Measurements from ENCODE around the gene HDDC3. TPM values are rescaled to one million over a fixed set of nuclear protein-coding genes. Genes with fewer than 3 reads are reported as not detected.
A peak's percentile ranks its signal among the peaks of the same experiment; 100 is the strongest.

The HDDC3 gene
- total RNA-seq: 8.6 TPM

- FAIRE-seq (no peak), DNase-seq (ENCODE audit: low spot score in 2 of 2) (peak; percentile 86 to 87)
These were observed at the start of gene HDDC3 for GRCh38 chr15:90931828-90932659. Gene HDDC3 (minus strand): TSS chr15:90932549. CDS start chr15:90932540, 9 bp downstream.

DNA sequence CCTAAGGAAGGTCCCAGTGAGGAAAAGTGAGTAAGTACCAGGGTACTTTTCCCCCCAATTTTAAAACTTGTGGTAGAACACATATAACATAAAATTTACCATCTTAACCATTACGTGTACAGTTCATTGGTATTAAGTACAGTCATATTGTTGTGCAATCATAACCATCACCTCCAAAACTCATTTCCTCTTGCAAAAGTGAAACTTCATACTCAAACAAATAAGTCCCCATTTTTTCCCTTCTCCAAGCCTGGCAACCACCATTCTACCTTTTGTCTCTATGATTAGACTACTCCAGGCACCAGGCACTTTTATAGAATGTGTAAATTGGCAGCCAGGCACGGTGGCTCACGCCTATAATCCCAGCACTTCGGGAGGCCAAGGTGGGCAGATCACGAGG is 49.8 kb upstream of the HDDC3 start:
- DNase-seq (ENCODE audit: low spot score in 2 of 2) (no peak), FAIRE-seq (no peak)

DNA sequence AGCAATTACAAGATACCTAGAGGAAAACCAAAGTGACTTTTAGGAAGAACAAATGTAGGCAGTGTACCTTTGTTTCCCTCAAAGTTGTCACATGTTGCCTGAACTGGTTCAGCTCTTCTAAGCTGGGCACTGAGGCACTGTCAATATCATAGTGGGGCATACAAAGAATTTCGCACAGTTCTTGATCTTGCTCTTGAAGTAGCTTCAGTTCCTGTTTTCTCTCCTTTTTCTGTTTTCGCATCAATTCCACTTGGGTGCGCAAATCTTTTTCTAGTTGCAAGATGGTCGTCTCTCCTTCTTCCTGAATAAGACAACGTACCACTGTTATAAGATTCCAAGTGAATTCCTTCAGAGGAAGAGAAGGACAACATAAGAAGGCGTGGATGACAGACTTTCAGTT is 49.3 kb upstream of the HDDC3 start:
- no peak for FAIRE-seq
- DNase-seq (ENCODE audit: low spot score in 2 of 2): no peak

GRCh38 chr15:90979582-90979981 is 47.2 kb upstream of the HDDC3 start:
- FAIRE-seq (no peak), DNase-seq (ENCODE audit: low spot score in 2 of 2) (no peak)

DNA sequence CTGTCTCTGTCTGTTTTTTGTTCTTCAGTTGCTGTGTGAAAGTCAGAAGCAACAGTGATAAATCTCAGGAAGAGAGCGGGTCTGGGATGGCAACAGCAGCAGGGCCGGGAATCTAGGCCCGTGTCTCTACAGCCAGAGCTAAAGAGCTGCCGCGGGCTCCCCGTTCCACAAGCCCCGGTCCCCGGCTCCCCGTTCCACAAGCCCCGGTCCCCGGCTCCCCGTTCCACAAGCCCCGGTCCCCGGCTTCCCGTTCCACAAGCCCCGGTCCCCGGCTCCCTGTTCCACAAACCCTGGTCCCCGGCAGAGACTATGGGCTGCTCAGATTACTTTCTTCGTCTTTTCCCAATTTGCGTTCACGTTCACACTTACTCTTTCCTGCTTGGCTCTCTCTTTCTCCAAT is 41.9 kb upstream of the HDDC3 start:
- no peak for FAIRE-seq

GRCh38 chr15:90972133-90972532 is 39.8 kb upstream of the HDDC3 start:
- FAIRE-seq: no peak

More for the DNA sequence above, 41.9 kb upstream of the HDDC3 start:
- DNase-seq (ENCODE audit: low spot score in 2 of 2): no peak

DNA sequence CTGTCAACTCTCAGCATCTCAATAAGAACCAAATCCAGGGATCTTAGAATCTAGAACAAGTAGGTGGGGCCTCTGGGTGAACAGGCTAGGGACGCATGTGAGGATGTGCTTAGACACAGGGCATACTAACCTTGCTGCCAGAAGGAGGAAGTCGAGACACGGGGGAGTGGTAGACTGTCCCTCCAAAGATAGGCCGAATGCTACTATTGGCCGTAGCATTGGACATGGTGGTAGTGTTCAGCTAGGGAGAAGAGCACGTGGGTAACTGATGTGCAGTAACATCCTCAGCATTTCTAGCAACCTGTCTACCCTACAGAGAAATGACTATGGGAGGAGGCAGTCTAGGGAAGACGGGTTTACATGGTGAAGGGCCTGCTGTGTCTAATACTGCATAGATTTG is 37.9 kb upstream of the HDDC3 start:
- no peak for DNase-seq (ENCODE audit: low spot score in 2 of 2)
- no peak for FAIRE-seq

More at GRCh38 chr15:90972133-90972532, 39.8 kb upstream of the HDDC3 start:
- no peak for DNase-seq (ENCODE audit: low spot score in 2 of 2)

DNA sequence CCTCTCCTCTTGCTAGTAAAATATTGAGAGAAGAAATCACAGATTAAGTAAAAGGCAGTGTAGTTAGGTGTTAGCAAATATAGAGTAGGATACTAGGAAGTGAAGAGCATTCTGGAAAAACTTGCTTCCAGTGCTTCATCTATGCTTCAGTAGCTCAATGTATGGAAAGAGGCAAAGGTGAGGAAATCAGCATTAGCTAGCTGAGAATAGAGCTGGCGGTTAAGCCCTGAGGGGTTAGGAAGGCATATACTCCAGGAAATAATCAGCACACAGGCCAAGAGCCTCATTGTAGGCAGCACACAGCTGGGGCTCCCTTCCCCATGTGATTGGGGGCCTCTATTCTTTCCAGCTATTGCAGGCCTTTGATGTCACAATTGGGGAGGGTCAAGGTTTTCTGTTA is 36.1 kb upstream of the HDDC3 start:
- DNase-seq (ENCODE audit: low spot score in 2 of 2) (no peak), FAIRE-seq (no peak)

- DNase-seq (ENCODE audit: low spot score in 2 of 2) (no peak), FAIRE-seq (no peak)
These were observed 34.9 kb upstream of the HDDC3 start for GRCh38 chr15:90967206-90967605.

DNA sequence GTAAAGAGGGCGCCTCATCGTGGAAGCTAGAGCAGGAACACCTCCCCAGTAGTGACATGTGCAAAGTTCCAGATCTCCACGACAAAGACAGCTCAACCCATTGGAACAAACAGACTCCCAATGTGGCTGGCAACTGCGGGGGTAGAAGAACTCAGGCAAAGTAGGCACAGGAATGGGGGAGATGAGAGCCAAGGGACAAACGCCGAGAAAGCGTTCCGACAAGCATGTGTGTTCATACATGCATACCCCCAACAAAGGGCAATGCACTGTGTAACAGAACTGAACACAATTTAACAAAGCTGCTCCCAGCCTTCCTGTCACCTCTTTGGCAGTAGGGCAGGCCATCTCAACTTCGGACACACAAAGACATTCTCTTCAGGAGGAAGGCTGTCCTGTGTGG is 33.9 kb upstream of the HDDC3 start:
- no peak for FAIRE-seq
- no peak for DNase-seq (ENCODE audit: low spot score in 2 of 2)

DNA sequence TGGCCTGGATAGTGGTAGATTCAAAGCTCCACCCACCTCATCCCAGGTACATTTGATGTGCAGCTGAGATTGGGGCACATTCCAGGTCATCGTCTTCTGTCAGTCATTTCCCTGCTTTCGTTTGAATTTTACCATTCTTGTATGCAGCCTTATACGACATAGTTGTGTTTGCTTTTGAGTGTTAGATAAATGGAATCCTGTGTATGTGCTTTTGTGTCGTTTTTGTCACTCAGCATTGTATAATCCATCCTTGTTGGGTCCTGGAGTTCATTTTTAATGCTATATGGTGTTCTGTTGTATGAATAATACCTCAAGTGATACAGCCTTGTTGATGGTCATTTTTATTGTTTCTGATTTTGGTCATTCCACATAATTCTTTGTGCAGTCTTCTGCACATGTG is 29.7 kb upstream of the HDDC3 start:
- DNase-seq (ENCODE audit: low spot score in 2 of 2): no peak
- FAIRE-seq: no peak

DNA sequence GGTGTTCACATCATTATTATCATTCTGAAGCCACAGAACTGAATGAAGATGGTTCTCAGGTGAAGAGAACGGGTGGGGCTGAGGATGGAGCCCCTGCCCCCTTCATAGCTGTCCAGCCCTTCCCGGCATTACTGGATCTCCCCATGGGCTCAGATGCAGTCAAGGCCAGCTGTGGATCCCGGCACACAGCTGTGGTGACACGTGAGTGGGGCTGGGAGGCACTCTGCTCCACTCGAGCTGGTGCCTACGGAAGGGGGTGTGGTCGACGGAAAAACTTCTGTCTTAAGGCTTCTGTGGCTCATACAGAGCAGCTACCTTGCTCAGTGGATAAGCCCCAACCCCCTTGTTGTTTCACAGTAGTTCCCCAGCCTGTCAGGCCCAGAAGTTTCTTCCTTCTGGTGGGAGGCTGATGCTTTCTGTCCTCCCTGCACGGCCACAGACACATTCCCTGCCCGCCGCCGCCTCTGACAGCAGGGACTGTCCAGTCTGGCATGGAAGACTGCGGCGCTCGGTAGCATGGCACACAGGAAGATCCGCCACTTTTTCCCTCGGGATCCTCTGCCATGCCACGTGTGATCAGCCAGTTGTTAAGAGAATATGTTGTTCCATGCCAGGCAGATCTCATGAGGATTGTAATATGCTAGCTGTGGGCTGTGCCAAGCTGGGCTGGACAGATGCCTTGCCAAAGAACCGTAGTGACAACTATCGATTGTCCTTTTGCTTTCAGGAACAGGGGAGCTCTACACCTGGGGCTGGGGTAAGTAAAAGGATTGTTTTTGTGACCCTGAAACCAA is 28.1 kb upstream of the HDDC3 start:
- no peak for FAIRE-seq
- DNase-seq (ENCODE audit: low spot score in 2 of 2): no peak

GRCh38 chr15:90959894-90960293 is 27.5 kb upstream of the HDDC3 start:
- FAIRE-seq: no peak
- peak in 1 of 2 donors; percentile 61 for DNase-seq (ENCODE audit: low spot score in 2 of 2)

GRCh38 chr15:90959028-90959595 is 26.8 kb upstream of the HDDC3 start:
- DNase-seq (ENCODE audit: low spot score in 2 of 2) (no peak), FAIRE-seq (no peak)

- no peak for DNase-seq (ENCODE audit: low spot score in 2 of 2)
- no peak for FAIRE-seq
These were observed 25.4 kb upstream of the HDDC3 start for GRCh38 chr15:90957791-90958190.

DNA sequence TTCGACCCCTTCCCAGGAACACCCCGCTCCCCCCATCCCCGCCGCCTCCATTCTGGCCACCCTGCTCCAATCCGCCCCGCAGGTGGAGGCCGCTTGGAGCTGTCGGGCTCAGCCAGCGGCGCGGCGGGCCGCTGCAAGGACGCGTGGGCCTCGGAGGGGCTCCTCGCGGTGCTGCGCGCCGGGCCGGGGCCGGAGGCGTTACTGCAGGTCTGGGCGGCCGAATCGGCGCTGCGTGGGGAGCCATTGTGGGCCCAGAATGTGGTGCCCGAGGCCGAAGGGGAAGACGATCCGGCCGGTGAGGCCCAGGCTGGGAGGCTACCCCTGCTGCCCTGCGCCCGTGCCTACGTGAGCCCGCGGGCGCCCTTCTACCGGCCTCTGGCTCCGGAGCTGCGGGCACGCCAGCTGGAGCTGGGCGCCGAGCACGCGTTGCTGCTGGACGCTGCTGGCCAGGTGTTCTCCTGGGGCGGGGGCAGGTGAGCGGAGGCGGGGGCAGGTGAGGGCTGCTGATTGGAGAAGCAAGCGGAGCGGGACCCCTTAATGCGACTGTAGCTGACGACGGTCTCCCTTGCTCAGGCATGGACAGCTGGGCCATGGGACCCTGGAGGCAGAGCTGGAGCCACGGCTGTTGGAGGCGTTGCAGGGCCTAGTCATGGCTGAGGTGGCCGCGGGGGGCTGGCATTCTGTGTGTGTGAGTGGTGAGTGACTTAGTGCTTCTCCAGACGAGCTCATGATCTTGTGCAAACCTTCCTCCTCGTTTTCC is 24.9 kb upstream of the HDDC3 start:
- FAIRE-seq (no peak), DNase-seq (ENCODE audit: low spot score in 2 of 2) (peak in 1 of 2 donors; percentile 41)

DNA sequence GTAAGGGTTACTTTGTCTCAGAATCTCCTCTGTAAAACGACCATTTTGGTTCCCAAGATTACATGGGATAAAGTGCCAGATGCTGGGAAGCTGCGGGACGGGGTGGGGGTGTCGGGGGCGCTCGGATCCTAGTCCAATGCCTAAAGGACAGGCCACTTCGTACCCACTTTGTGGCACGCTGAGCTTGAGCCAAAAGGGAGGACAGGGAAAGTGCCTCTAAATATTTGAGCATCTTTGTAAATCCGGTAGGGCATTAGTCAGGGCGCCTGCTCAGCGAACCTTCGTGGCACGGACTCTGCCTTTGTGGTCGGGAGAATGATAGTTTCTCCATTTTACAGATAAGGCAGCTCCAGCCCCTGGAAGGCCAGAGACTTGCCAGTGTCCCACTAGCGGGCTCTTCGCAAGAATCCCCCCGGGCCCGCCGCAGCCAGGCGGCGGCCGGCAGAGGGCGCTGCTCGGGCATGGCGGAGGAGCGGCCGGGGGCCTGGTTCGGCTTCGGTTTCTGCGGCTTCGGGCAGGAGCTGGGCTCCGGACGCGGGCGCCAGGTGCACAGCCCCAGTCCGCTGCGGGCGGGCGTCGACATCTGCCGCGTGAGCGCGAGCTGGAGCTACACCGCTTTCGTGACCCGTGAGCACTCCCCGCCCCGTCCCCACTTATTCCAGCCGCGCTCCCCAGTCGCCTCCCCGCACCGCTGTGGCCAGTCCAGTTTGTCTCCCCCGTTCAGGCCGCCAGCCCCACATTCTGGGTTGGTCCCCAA is 24.1 kb upstream of the HDDC3 start:
- FAIRE-seq (no peak), DNase-seq (ENCODE audit: low spot score in 2 of 2) (peak; percentile 85 to 89)

DNA sequence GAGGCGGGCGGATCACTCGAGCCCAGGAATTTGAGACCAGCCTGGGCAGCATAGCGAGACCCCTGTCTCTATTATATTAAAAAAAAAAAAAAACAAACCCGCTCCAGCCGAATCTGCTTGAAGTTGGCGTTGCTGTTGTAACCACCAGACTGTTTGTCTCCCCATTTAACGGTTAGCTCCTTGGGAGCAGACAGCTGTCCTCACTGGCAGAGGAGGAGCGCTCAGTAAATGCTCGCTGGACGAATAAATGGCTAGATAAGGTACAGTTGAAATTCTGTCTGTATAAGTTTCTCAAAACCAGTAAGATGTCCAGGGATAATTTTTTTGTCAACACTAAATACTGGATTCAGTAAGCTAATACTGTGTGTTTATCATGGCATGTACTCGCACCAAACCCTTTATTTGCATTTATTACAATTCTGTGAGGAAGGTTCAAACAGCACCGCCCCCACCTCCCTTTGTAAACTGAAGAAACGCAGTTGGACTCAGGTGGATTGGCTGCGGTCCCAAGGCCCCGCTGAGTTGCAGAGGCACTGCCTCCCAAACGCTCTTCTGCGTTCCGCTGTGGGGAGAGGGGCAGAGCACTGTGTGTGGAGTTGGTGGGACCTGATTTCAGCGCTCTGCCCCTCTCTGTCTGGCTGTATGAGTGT is 23.4 kb upstream of the HDDC3 start:
- no peak for DNase-seq (ENCODE audit: low spot score in 2 of 2)
- FAIRE-seq: no peak
